Measurements from ENCODE around the gene DDX28.
"Not testable (repeated sequence)": the region's sequence is repeated elsewhere in the genome, so short reads cannot be mapped to it uniquely, and the experiment has no call there.

DDX28 gene

GRCh38 chr16:68035227-68035626, 12.2 kb upstream of the DDX28 start:
- no peak for DNase-seq

GRCh38 chr16:68033101-68033500, 10.1 kb upstream of the DDX28 start:
- DNase-seq, result no peak

GRCh38 chr16:68031951-68032350, 8.9 kb upstream of the DDX28 start:
- no peak for DNase-seq

DNA sequence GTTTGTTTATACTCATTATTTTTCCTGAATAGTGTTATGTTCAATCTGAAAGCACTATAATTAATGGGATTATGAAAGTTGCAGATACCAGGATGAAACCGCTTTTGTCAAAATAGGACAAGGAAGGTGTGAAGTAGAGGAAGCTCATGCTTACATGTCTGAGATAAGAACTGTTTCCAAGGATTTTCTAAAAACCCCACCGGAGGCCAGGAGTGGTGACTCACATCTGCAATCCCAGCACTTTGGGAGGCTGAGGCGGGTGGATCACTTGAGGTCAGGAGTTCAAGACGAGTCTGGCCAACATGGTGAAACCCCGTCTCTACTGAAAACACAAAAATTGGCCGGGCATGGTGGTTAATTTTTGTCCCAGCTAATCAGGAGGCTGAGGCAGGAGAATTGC, 7.1 kb upstream of the DDX28 start:
- not testable (repeated sequence) for DNase-seq

DNA sequence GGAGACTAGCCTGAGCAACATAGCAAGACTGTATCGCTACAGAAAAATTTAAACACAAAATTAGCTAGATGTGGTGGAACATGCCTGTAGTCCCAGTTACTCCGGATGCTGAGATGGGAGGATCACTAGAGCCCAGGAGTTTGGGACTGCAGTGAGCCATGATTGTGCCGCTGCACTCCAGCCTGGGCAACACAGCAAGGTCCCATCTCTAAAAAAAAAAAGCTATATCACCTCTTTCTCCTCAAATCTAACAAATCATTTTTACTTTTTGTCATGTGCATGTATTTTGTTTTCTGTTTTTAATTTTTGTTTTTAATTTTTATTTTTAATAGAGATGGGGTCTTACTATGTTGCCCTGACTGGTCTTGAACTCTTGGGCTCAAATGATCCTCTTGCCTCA, 6.0 kb upstream of the DDX28 start:
- DNase-seq, result no peak

DNA sequence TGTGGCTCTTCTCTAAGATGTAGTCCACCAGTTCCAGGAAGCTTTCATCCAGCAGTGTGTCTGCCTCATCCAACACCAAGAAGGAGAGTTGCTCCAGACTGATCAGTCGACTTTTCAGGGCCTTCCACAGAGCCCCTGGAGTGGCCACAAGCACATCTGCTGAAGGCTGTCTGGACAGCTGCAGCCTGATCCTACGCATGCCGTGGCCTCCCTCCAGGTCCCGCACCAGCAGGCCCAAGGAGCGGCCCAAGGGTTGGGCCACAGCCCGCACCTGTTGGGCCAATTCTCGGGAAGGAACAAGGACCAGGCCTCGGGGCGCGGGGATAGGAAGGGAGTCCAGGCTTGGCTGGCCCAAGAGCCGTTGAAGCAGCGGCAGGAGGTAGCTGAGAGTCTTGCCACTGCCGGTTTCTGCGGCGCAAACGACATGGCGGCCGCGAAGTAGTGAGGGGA, 729 bp downstream of the DDX28 start:
- DNase-seq, result no peak

- no peak for DNase-seq
Measured at GRCh38 chr16:68021490-68021889, 1.5 kb downstream of the DDX28 start.

- DNase-seq, result no peak
Measured at GRCh38 chr16:68019167-68019680, 3.8 kb downstream of the DDX28 start.

DNA sequence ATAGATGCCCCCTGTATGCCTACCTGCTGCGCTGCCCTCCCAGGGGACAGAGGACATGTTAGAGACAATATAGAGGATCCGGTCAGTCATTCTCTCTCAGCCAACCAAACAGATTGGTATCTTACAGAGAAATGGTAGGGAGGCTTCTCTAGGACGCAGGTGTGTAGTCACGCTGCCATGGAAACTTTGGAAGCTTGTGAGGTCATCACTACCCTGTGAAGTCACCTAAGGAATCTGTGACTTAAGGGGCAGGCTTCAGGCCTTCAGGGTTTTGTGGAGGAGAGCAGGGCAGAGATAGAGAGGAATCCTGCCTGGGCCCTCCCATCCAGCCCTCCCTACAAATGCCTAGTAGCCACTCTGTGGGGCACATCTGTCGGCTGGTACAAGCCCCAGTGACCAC, 7.4 kb downstream of the DDX28 start, which contains the start of gene DPEP2NB:
TSS of gene DPEP2NB (minus strand) at position 231 of the 400 bp plus-strand sequence. CDS start at position 90, 141 bp downstream.
- no peak for DNase-seq

DNA sequence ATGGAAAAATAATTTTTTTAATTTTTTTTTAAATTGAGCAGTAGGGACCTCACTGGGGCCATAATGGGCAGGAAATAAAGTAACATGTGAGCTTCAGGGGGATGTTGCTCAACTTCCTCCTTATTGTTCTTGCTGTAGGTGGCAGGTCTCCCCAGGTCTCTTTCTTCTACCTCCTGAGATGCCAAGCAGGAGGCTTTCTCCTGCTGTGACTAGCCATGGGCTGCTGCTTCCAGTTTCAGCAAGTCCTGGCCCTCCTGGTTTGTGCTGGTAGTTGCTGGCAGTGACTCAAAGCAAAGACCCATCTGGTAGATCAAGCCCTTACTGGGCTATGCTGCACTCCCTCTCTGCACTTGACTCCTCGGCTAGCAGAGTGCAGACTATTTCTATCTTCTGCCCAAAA, 9.6 kb downstream of the DDX28 start:
- no peak for DNase-seq

GRCh38 chr16:68009872-68010271, 13.2 kb downstream of the DDX28 start:
- not testable (repeated sequence) for DNase-seq

GRCh38 chr16:68009157-68009735, 13.8 kb downstream of the DDX28 start:
- no peak for DNase-seq

GRCh38 chr16:68005786-68006286, 17.2 kb downstream of the DDX28 start:
- no peak for DNase-seq

GRCh38 chr16:68005211-68005610, 17.8 kb downstream of the DDX28 start:
- no peak for DNase-seq

DNA sequence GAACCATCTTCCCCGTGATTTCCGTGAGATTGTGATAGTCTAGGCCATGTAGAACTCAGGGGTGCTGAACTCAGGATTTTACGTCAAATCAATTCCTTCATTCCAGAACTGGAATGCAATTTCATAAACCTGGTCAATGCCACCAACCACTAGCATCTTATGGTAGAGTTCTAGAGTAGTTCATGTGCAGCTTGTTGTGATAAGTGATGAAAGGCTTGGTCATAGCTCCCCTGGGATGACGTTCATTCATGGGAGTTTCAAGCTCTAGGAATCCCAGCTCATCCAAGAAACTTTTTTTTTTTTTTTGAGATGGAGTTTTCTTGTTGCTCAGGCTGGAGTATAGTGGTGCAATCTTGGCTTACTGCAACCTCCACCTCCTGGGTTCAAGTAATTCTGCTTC, 20.0 kb downstream of the DDX28 start:
- DNase-seq, result no peak

- no peak for DNase-seq
Measured at GRCh38 chr16:68000450-68000849, 22.6 kb downstream of the DDX28 start.

DNA sequence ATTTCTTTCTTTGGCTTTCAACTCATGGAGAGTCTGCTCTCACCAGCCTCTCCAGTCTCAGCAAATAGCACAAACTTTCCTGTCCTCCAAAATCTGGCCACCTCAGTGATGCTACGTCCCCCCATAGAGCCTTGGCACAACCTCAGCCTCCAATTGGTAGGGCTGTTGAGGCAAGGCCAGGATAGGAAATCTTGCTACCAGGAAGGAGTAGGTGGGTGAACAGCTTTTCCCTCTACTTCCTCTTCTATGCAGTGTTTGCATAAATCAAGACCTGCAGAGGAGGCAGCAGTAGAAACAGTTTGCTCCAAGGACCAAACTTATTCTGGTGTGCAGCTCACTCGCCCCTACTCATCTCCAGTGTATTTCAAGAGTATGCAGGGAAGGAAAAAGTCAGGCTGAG, 23.0 kb downstream of the DDX28 start:
- no peak for DNase-seq

DNA sequence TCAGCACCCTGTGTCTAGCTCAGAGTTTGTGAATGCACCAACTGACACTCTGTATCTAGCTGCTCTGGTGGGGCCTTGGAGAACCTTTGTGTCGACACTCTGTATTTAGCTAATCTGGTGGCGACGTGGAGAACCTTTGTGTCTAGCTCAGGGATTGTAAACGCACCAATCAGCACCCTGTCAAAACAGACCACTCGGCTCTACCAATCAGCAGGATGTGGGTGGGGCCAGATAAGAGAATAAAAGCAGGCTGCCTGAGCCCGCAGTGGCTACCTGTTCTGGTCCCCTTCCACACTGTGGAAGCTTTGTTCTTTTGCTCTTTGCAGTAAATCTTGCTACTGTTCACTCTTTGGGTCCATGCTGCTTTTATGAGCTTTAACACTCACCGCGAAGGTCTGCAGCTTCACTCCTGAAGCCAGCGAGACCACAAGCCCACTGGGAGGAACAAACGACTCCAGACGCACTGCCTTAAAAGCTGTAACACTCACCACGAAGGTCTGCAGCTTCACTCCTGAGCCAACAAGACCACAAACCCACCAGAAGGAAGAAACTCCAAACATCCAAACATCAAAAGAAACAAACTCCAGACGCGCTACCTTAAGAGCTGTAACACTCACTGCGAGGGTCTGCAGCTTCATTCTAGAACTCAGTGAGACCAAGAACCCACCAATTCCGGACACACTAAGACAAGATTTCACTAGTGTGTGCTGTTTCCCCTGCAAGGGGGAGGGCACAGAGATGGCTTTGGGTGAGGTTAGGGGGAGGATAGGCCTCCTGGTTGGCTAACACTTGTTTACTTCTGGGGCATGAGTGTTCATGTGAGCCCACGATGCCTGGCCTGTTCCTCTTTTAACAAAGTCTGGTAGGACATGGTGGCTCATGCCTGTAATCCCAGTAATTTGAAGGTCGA, 24.0 kb downstream of the DDX28 start, which contains the start of gene DPEP2:
TSS of gene DPEP2 (minus strand) at position 706 of the 910 bp plus-strand sequence. CDS start 6,272 bp downstream, outside the sequence.
- not testable (repeated sequence) for DNase-seq

DNA sequence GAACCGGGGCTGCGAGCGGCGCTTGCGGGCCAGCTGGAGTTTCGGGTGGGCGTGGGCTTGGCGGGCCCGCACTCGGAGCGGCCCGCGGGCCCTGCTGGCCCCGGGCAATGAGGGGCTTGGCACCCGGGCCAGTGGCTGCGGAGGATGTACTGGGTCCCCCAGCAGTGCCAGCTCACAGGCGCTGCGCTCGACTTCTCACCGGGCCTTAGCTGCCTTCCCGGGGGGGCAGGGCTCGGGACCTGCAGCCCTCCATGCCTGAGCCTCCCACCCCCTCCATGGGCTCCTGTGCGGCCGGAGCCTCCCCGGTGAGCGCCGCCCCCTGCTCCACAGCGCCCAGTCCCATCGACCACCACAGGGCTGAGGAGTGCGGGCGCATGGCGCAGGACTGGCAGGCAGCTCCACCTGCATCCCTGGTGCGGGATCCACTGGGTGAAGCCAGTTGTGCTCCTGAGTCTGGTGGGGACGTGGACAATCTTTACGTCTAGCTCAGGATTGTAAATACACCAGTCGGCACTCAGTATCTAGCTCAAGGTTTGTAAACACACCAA, 24.7 kb downstream of the DDX28 start:
- DNase-seq, result not testable (repeated sequence)

DNA sequence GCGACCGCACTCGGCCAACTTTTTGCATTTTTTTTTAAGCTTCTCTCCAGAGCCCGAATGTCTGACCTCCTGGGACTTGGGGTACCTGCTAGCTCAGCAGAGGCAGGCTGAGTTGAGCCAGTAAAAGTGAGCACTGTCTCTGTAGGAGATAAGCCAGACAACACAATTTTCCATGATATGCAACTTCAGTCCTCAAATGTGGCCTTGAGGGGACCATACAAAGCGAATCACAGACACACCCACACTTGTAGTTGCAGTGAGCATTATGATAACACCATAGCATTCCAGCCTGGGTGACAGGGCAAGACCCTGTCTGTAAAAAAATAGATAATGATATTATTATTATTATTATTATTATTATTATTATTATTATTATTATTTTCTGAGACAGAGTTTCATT, 26.4 kb downstream of the DDX28 start:
- DNase-seq, result no peak

DNA sequence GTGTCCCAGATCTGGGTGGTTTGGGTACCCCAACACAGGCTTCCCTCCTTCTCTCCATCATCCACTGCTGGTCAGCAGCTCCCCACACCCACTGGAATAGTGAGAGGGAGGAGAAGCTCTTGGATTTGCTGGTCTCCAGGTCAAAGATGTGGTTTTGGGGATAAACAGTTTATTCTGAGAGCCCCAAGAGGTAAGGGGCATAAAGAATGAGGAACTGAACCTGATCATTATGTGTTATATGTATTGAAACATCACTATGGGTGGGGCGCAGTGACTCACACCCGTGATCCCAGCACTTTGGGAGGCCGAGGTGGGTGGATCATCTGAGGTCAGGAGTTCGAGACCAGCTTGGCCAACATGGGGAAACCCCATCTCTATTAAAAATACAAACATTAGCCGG, 27.6 kb downstream of the DDX28 start:
- no peak for DNase-seq

- not testable (repeated sequence) for DNase-seq
Measured at GRCh38 chr16:67994040-67994408, 29.0 kb downstream of the DDX28 start.
